Measurements from ENCODE around the gene LAPTM5.

Gene LAPTM5

DNA sequence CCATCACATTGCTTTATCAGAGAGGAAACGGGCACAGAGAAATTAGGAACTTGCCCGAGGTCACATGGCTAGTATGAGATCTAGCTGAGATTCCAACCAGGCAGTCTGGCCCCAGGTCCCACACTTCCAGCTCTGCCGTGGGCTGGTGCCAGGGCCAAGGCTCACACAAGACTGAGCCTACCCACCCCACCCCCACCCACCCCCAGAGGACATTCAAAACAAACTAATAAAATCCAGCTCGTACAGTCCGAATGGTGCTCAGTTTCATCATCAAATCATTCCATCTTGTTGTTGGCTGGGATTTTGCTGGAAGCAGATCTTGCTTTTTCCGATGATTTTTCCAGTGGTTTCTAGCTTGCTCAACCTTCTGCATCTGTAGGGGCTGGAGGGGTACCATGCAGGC, 62.1 kb downstream of the LAPTM5 start:
- TF ChIP-seq CTCF (IDR thresholded peaks at IDR 0.05): no peak

DNA sequence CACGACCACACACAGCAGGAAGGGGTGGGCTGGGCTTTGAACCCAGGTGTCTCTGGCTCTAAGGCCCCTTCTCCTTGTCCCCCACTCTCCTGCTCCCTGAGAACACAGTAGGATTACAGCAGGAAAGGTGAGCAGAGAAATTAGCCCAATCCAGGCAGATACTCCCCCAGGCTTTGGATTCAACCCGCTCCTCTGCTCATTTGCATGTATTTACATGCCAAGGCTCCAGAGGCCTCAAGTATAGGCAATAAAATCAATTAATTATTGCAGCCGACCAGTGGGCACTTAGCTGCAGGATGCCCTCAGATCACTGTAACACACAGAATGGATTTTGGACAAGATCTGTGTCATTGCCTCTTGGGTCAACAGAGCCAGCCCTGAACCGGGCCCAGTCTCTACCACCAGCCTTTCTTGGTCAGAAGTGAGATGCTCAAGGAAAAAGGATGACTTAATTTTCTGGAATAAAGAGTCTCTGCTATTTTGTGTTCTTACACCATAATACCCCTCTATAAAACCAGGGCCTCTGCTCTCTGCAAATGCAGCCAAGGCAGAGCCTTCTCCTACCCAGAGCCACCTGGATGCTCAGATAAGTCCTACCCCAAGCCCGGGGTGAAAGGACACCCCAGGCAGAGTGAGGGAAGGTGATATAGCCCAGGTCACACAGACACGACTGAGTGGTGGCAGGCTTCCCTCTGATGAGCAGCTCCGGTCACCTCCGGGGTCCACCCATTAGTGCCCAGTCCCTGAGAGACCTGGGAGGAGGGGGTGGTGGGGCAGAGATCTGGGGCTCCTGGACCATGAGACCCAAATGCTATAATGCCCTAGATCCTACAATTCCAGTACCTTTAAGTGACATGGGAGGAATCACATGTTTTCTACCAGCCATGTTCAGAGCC, 63.0 kb downstream of the LAPTM5 start:
- no peak for TF ChIP-seq CTCF (IDR thresholded peaks at IDR 0.05)

DNA sequence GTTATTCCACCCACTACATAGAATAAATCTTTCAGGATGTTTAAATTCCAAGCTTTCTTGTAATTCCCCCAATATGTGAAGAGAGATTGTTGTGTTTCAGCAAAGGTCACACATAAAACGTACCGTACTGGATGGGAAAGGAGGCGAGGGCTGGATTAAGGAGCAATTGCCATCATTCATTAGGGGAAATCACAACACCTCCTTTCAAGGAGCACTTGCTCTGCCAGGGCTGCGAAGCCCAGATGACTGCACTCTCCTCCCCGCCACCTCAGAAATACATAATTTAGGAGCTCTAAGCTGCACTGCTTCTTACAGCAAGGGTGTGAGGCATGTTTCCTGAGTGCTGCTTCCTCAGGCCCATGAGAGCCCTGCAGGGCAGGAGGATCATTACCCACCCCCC, 63.8 kb downstream of the LAPTM5 start:
- TF ChIP-seq CTCF (IDR thresholded peaks at IDR 0.05): no peak

DNA sequence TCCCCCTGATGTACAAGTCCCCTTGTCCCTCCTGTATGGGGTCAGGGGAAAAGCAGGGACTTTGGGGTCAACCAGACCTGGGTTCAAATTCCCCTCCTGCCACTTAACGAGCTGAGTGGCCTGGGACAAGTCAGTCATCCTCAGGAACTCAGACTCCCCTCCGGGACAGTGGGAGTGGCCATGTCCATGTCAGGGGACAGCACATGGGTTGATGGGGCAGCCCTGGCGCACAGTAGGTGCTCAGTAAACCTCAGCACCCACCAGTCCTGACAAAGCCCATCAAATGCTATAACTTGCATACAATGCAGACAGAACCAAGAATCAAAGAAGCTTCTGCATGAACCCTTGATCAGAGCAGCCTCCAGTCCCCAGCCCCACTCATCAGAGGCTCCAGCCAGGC, 64.2 kb downstream of the LAPTM5 start:
- TF ChIP-seq CTCF (IDR thresholded peaks at IDR 0.05): no peak

GRCh38 chr1:30692948-30693301, 64.6 kb downstream of the LAPTM5 start:
- no peak for TF ChIP-seq CTCF (IDR thresholded peaks at IDR 0.05)

DNA sequence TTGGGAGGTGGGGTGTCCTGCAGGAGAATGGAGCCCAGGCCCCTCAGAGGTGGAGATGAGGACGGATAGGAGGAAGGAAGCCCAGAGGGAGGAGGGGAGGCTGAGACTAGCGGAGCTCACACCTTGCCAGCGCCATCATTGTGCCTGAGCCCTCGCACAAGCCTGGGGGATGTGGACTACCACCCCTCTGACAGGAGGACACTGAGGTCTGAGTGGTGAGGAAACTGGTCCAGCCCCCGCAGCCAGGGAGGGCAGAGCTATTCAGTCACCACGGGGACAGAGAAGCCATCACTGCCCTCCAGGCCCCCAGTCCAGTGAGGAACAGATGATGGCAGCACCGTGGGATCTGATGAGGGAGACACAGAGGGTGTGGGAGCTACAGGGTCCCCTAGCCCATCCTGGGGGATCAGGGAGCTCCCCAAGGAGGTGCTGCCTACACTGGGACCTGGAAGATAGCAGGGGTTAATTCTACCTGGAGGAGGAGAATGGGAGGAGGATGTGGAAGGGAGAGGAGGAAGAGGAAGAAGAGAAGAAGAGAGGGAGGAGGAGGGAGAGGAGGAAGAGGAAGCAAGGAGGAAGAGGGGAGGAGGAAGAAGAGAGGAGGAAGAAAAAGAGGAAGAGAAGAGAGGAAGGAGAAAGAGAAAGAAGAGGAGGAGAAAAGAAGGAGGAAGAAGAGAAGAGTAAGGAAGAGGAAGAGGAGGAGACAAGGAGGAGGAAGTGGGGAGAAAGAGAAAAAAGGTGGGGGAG, 65.2 kb downstream of the LAPTM5 start:
- no peak for TF ChIP-seq CTCF (IDR thresholded peaks at IDR 0.05)

- TF ChIP-seq CTCF (IDR thresholded peaks at IDR 0.05): no peak
Measured at GRCh38 chr1:30691480-30691879, 66.1 kb downstream of the LAPTM5 start.

All from LNCAP (cell line).